GM12878 (cell line): ENCODE measurements around the gene FGD6. TPM values are rescaled to one million over a fixed set of nuclear protein-coding genes. Genes with fewer than 3 reads are reported as not detected.

Experiments used
- ATAC-seq: fragments of 200-7000 bp; cut with Tn5 transposase; 3 replicates; pipeline ENCODE4 v1.9.1; 2020; ENCODE audit warnings: mild to moderate bottlenecking, moderate library complexity
- BruUV-seq: library from RNA; stranded (reverse); fragments of 400-500 nt; replicated peaks from 2 replicates; lab custom pipeline; 2021; lab: Mats Ljungman, UMichigan
- CTCF ChIA-PET: fragments of 300-600 bp; sonication (Branson Sonifier 250); formaldehyde crosslinking; extraction: SDS; loops from one replicate; lab custom pipeline; 2021; ENCODE audit warnings: inconsistent platforms; lab: Yijun Ruan, JAX
- POLR2A ChIA-PET: fragments of 350-600 bp; formaldehyde crosslinking; extraction: SDS; loops from one replicate; lab custom pipeline; 2021; ENCODE audit warnings: inconsistent platforms; lab: Charles Lee
- RAD21 ChIA-PET: fragments of 300-600 bp; sonication (Branson Sonifier 250); formaldehyde crosslinking; loops from one replicate; lab custom pipeline; 2023; ENCODE audit warnings: antibody characterized with exemption; ENCODE audit not compliant: unreplicated experiment; lab: Charles Lee
- SMC1A ChIA-PET: fragments of 300-600 bp; sonication (Branson Sonifier 250); formaldehyde crosslinking; loops from one replicate; lab custom pipeline; 2023; ENCODE audit not compliant: unreplicated experiment, uncharacterized antibody; lab: Charles Lee
- DNase-seq: peaks from one replicate; pipeline ENCODE4 v3.0.0-alpha.2; 2011; ENCODE audit warnings: low read depth, low spot score
- FAIRE-seq: peaks from 3 replicates; lab custom pipeline; 2011; peaks lifted over from hg19 to GRCh38; lab: Jason Lieb, UNC
- H2AFZ ChIP-seq: 2 replicates; pipeline ENCODE4 v1.6.0; 2011; ENCODE audit warnings: low read depth, low read length, control low read depth; ENCODE audit not compliant: control insufficient read depth
- H3K27ac ChIP-seq: 2 replicates; pipeline ENCODE4 v1.5.1; 2011; ENCODE audit warnings: control low read depth; ENCODE audit not compliant: control insufficient read depth, insufficient read depth
- H3K27me3 ChIP-seq, 2 experiments: replicated peaks in 1 of 2; 2 replicates each; pipeline versions ENCODE4 v1.6.0 to v1.6.1; 2011; ENCODE audit warnings: low read length in 1 of 2; ENCODE audit not compliant: control insufficient read depth in 2 of 2, insufficient read depth in 2 of 2
- H3K36me3 ChIP-seq, 2 experiments: 2 replicates each; pipeline ENCODE4 v1.5.1; 2011; ENCODE audit warnings: low read length in 1 of 2; ENCODE audit not compliant: control insufficient read depth in 2 of 2, insufficient read depth in 2 of 2
- H3K4me1 ChIP-seq: 2 replicates; pipeline ENCODE4 v1.6.1; 2011; ENCODE audit warnings: mild to moderate bottlenecking, low read length, moderate library complexity, mixed read lengths; ENCODE audit not compliant: control insufficient read depth, insufficient read depth
- H3K4me2 ChIP-seq: 2 replicates; pipeline ENCODE4 v1.6.0; 2011; ENCODE audit warnings: control low read depth; ENCODE audit not compliant: control insufficient read depth, insufficient read depth
- H3K4me3 ChIP-seq: fragments of 200-600 bp; sonication (generic); 2 replicates; pipeline ENCODE4 v1.5.1; 2016
- H3K79me2 ChIP-seq: 2 replicates; pipeline ENCODE4 v1.6.0; 2011; ENCODE audit warnings: low read length; ENCODE audit not compliant: control insufficient read depth, insufficient read depth
- H3K9ac ChIP-seq: 2 replicates; pipeline ENCODE4 v1.8.0; 2011; ENCODE audit warnings: low read length, control low read depth, mixed read lengths; ENCODE audit not compliant: control insufficient read depth, insufficient read depth
- H3K9me3 ChIP-seq: replicated peaks from 3 replicates; pipeline ENCODE4 v1.5.1; 2011; ENCODE audit warnings: mild to moderate bottlenecking, low read length; ENCODE audit not compliant: control insufficient read depth, insufficient read depth
- H4K20me1 ChIP-seq: 2 replicates; pipeline ENCODE4 v1.6.0; 2011; ENCODE audit not compliant: control insufficient read depth, insufficient read depth
- CBX3 ChIP-seq: fragments of 200-600 bp; sonication (generic); IDR thresholded peaks from 2 replicates; pipeline ENCODE4 v1.6.1; 2016; ENCODE audit warnings: low read depth, borderline replicate concordance
- CHD4 ChIP-seq: fragments of 200-600 bp; sonication (generic); IDR thresholded peaks from 2 replicates; pipeline ENCODE4 v1.6.1; 2016; ENCODE audit warnings: mild to moderate bottlenecking
- E4F1 ChIP-seq: fragments of 450-650 bp; IDR thresholded peaks from 2 replicates; pipeline ENCODE4 v1.6.1; 2018; ENCODE audit warnings: borderline replicate concordance, mild to moderate bottlenecking; ENCODE audit not compliant: partially characterized antibody
- EGR1 ChIP-seq, 2 experiments: IDR thresholded peaks; 1 replicate in 1 of 2; 2 replicates in 1 of 2; pipeline ENCODE4 v1.6.1; 2011 to 2012; ENCODE audit warnings: low read depth in 2 of 2, low read length in 2 of 2, borderline replicate concordance in 1 of 2, mild to moderate bottlenecking in 1 of 2, moderate library complexity in 1 of 2
- MTA3 ChIP-seq: IDR thresholded peaks from 2 replicates; pipeline ENCODE4 v1.6.1; 2012; ENCODE audit warnings: low read length, inconsistent platforms, borderline replicate concordance
- RUNX3 ChIP-seq: IDR thresholded peaks from 2 replicates; pipeline ENCODE4 v1.6.1; 2012; ENCODE audit warnings: low read length, inconsistent platforms
- TCF12 ChIP-seq: IDR thresholded peaks from 2 replicates; pipeline ENCODE4 v1.6.1; 2011; ENCODE audit warnings: low read depth, mild to moderate bottlenecking, low read length
- YBX1 ChIP-seq: fragments of 450-650 bp; IDR thresholded peaks from 2 replicates; pipeline ENCODE4 v1.6.1; 2016; ENCODE audit warnings: antibody characterized with exemption
- WGBS: methylation state at CpG from one replicate; pipeline ENCODE4 v1.1.6; 2016; ENCODE audit warnings: low lambda C conversion rate; ENCODE audit not compliant: insufficient replicate concordance, insufficient coverage; ENCODE audit errors: missing lambda C conversion rate; 5-methylcytosine and 5-hydroxymethylcytosine counted together
- in situ Hi-C: fragments of 300-500 bp; cut with MboI; formaldehyde crosslinking; loops from 9 replicates; pipeline ENCODE4 v1.14.3; 2018; ENCODE audit warnings: mixed read lengths
- intact Hi-C: fragments of 100-400 bp; cut with micrococcal nuclease; formaldehyde crosslinking; loops from one replicate; pipeline ENCODE4 v1.14.2; 2022; ENCODE audit not compliant: unreplicated experiment
- polyA plus RNA-seq, 11 experiments: library from polyadenylated mRNA; depleted of rRNA in 4 of 11; unstranded in 6 of 11; stranded (reverse) in 5 of 11; fragments of >200 nt; fragmentation: Nextera tagmentation in 4 of 11; fragmentation: Illumina TruSeq in 1 of 11; extraction: Ambion mirVana in 4 of 11; extraction: Trizol in 1 of 11; gene quantifications; 1 replicate in 1 of 11; 2 replicates in 10 of 11; pipeline versions ENCODE4 v1.2.1 to v1.2.3, GENCODE V29; 2011 to 2016; ENCODE audit warnings: inconsistent platforms in 2 of 11, missing spikeins in 2 of 11, low read depth in 1 of 11
- total RNA-seq, 4 experiments: library from RNA; depleted of rRNA in 3 of 4; stranded (reverse); fragments of >200 nt in 3 of 4; fragmentation: Illumina TruSeq in 1 of 4; extraction: Trizol in 1 of 4; gene quantifications; 2 replicates each; pipeline versions ENCODE4 v1.2.1 to v1.2.3, GENCODE V29; 2013 to 2021
- TF ChIP-seq, protein P1 (sequence below): IDR thresholded peaks from 2 replicates; pipeline ENCODE4 v1.6.1; 2012; ENCODE audit warnings: improper control_type of control experiment, low read depth, low read length; ENCODE audit not compliant: insufficient replicate concordance
- TF ChIP-seq, protein P2 (sequence below): fragments of 450-650 bp; IDR thresholded peaks from 2 replicates; pipeline ENCODE4 v1.6.1; 2017; ENCODE audit warnings: mild to moderate bottlenecking, moderate library complexity
- TF ChIP-seq, protein P3 (sequence below): IDR thresholded peaks from 2 replicates; pipeline ENCODE4 v1.6.1; 2012; ENCODE audit warnings: low read depth, low read length, improper control_type of control experiment

The FGD6 gene
- total and polyA plus RNA-seq, 10 of the 15 experiments (the other 5 are each of a cell fraction or from before 2014, with no cell fraction given), result 2.4 to 15.5 (median 8.9) TPM

DNA sequence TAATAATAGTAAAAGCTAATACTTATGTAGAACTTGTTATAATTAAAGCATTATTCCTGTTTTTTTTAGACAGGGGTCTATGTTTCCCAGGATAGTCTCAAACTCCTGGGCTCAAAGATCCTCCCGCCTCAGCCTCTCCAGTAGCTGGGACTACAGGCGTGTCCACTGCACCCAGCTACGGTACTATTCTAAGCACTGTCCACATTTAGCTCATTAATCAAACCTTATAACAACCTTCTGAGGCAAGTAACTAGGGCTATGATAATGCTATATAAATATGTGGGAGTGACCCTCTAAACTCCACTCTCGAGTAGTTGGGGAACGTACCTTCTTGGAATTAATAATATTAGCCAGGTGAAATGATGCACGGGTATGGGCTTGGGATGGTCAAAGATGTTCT lies 83.2 kb downstream of the FGD6 start:
- ATAC-seq (no peak), FAIRE-seq (no peak), DNase-seq (no peak)
- Histone ChIP-seq H3K4me2 (no peak overlapping the region), H3K27me3 (no peaks in the 10 kb centered on the region), H2AFZ (no peak overlapping the region), H3K9ac (no peak overlapping the region), H3K36me3 (no peaks in the 10 kb centered on the region), H3K9me3 (no peaks in the 10 kb centered on the region), H3K4me3 (no peak overlapping the region), H4K20me1 (no peaks in the 10 kb centered on the region), H3K27ac (no peak overlapping the region), H3K4me1 (no peaks in the 10 kb centered on the region), H3K79me2 (no peaks in the 10 kb centered on the region)
- ChIA-PET SMC1A (interaction anchor here (0.6 to 1.2 kb wide), 5 partner anchors 11 to 78 kb away, joined by 3 to 4 read pairs (median 3); no protein-coding TSS in a partner anchor), CTCF (interaction anchor here (0.7 to 1.4 kb wide), 4 partner anchors 12 to 400 kb away, joined by 3 to 4 read pairs (median 4); no protein-coding TSS in a partner anchor), RAD21 (no interaction called here), POLR2A (no interaction called here)
- in situ Hi-C loops, result no loop called here
- no TSS peak for BruUV-seq
- TF ChIP-seq EGR1 (IDR thresholded peaks at IDR 0.05; ENCODE audit: borderline replicate concordance in 1 of 2, low read depth in 2 of 2, low read length in 2 of 2) (no peak), TCF12 (no peak), E4F1 (no peak), YBX1 (no peak), RUNX3 (no peak), MTA3 (no peak), CHD4 (no peak), CBX3 (no peak)
- TF ChIP-seq, protein P1, sequence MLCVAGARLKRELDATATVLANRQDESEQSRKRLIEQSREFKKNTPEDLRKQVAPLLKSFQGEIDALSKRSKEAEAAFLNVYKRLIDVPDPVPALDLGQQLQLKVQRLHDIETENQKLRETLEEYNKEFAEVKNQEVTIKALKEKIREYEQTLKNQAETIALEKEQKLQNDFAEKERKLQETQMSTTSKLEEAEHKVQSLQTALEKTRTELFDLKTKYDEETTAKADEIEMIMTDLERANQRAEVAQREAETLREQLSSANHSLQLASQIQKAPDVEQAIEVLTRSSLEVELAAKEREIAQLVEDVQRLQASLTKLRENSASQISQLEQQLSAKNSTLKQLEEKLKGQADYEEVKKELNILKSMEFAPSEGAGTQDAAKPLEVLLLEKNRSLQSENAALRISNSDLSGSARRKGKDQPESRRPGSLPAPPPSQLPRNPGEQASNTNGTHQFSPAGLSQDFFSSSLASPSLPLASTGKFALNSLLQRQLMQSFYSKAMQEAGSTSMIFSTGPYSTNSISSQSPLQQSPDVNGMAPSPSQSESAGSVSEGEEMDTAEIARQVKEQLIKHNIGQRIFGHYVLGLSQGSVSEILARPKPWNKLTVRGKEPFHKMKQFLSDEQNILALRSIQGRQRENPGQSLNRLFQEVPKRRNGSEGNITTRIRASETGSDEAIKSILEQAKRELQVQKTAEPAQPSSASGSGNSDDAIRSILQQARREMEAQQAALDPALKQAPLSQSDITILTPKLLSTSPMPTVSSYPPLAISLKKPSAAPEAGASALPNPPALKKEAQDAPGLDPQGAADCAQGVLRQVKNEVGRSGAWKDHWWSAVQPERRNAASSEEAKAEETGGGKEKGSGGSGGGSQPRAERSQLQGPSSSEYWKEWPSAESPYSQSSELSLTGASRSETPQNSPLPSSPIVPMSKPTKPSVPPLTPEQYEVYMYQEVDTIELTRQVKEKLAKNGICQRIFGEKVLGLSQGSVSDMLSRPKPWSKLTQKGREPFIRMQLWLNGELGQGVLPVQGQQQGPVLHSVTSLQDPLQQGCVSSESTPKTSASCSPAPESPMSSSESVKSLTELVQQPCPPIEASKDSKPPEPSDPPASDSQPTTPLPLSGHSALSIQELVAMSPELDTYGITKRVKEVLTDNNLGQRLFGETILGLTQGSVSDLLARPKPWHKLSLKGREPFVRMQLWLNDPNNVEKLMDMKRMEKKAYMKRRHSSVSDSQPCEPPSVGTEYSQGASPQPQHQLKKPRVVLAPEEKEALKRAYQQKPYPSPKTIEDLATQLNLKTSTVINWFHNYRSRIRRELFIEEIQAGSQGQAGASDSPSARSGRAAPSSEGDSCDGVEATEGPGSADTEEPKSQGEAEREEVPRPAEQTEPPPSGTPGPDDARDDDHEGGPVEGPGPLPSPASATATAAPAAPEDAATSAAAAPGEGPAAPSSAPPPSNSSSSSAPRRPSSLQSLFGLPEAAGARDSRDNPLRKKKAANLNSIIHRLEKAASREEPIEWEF, result no peak
- TF ChIP-seq, protein P2, sequence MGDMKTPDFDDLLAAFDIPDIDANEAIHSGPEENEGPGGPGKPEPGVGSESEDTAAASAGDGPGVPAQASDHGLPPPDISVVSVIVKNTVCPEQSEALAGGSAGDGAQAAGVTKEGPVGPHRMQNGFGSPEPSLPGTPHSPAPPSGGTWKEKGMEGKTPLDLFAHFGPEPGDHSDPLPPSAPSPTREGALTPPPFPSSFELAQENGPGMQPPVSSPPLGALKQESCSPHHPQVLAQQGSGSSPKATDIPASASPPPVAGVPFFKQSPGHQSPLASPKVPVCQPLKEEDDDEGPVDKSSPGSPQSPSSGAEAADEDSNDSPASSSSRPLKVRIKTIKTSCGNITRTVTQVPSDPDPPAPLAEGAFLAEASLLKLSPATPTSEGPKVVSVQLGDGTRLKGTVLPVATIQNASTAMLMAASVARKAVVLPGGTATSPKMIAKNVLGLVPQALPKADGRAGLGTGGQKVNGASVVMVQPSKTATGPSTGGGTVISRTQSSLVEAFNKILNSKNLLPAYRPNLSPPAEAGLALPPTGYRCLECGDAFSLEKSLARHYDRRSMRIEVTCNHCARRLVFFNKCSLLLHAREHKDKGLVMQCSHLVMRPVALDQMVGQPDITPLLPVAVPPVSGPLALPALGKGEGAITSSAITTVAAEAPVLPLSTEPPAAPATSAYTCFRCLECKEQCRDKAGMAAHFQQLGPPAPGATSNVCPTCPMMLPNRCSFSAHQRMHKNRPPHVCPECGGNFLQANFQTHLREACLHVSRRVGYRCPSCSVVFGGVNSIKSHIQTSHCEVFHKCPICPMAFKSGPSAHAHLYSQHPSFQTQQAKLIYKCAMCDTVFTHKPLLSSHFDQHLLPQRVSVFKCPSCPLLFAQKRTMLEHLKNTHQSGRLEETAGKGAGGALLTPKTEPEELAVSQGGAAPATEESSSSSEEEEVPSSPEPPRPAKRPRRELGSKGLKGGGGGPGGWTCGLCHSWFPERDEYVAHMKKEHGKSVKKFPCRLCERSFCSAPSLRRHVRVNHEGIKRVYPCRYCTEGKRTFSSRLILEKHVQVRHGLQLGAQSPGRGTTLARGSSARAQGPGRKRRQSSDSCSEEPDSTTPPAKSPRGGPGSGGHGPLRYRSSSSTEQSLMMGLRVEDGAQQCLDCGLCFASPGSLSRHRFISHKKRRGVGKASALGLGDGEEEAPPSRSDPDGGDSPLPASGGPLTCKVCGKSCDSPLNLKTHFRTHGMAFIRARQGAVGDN, result no peak
- TF ChIP-seq, protein P3, sequence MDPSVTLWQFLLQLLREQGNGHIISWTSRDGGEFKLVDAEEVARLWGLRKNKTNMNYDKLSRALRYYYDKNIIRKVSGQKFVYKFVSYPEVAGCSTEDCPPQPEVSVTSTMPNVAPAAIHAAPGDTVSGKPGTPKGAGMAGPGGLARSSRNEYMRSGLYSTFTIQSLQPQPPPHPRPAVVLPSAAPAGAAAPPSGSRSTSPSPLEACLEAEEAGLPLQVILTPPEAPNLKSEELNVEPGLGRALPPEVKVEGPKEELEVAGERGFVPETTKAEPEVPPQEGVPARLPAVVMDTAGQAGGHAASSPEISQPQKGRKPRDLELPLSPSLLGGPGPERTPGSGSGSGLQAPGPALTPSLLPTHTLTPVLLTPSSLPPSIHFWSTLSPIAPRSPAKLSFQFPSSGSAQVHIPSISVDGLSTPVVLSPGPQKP, result no peak
- intact Hi-C loops, result no loop called here
- 88% methylated on average over 6 of the region's 6 CpGs for WGBS
